Caco-2 (cell line): ENCODE measurements around the gene ALDH16A1. TPM values are rescaled to one million over a fixed set of nuclear protein-coding genes. Genes with fewer than 3 reads are reported as not detected.

Experiments
- BruUV-seq: library from RNA; stranded (reverse); fragments of 400-500 nt; replicated peaks from 2 replicates; lab custom pipeline; 2021; lab: Mats Ljungman, UMichigan
- CTCF ChIA-PET: fragments of 300-600 bp; sonication (Branson Sonifier 250); formaldehyde crosslinking; loops from one replicate; lab custom pipeline; 2022; ENCODE audit warnings: antibody characterized with exemption; lab: Charles Lee
- POLR2A ChIA-PET: fragments of 300-600 bp; sonication (Branson Sonifier 250); formaldehyde crosslinking; loops from one replicate; lab custom pipeline; 2022; ENCODE audit warnings: antibody characterized with exemption; lab: Charles Lee
- DNase-seq, 2 experiments: peaks; one replicate each; pipeline versions ENCODE4 v3.0.0 to v3.0.0-alpha.2; 2020 to 2022
- H3K27me3 ChIP-seq: replicated peaks from 2 replicates; pipeline ENCODE4 v1.6.0; 2011; ENCODE audit warnings: low read length; ENCODE audit not compliant: control insufficient read depth, insufficient read depth
- H3K36me3 ChIP-seq: 2 replicates; pipeline ENCODE4 v1.5.1; 2011; ENCODE audit warnings: low read length; ENCODE audit not compliant: control insufficient read depth, insufficient read depth
- H3K4me1 ChIP-seq: fragments of 250-450 bp; sonication (Bioruptor Pico); 2 replicates; pipeline ENCODE4 v1.5.1; 2020; ENCODE audit warnings: mild to moderate bottlenecking
- H3K4me3 ChIP-seq: 2 replicates; pipeline ENCODE4 v1.5.1; 2011; ENCODE audit warnings: low read depth, mild to moderate bottlenecking, control low read depth, low read length
- H3K9me3 ChIP-seq: fragments of 250-450 bp; sonication (Bioruptor Pico); 2 replicates; pipeline ENCODE4 v1.5.1; 2020; ENCODE audit warnings: mild to moderate bottlenecking, moderate library complexity
- H3K27ac Mint-ChIP-seq: one replicate; pipeline ENCODE4 v1.8.0; 2022; ENCODE audit warnings: mixed read lengths; ENCODE audit not compliant: unreplicated experiment
- H3K27me3 Mint-ChIP-seq: one replicate; pipeline ENCODE4 v1.8.0; 2022; ENCODE audit warnings: mixed read lengths; ENCODE audit not compliant: insufficient read depth, unreplicated experiment
- H3K36me3 Mint-ChIP-seq: one replicate; pipeline ENCODE4 v1.8.0; 2022; ENCODE audit warnings: mild to moderate bottlenecking, mixed read lengths; ENCODE audit not compliant: insufficient read depth, unreplicated experiment
- H3K4me1 Mint-ChIP-seq: one replicate; pipeline ENCODE4 v1.8.0; 2022; ENCODE audit warnings: low read depth, mixed read lengths; ENCODE audit not compliant: unreplicated experiment
- H3K4me3 Mint-ChIP-seq: one replicate; pipeline ENCODE4 v1.8.0; 2022; ENCODE audit warnings: mild to moderate bottlenecking, moderate library complexity, mixed read lengths; ENCODE audit not compliant: unreplicated experiment
- H3K9me3 Mint-ChIP-seq: one replicate; pipeline ENCODE4 v1.8.0; 2022; ENCODE audit warnings: mixed read lengths; ENCODE audit not compliant: unreplicated experiment
- CTCF ChIP-seq, 2 experiments: fragments of 200-600 bp in 1 of 2; IDR thresholded peaks; 1 replicate in 1 of 2; 2 replicates in 1 of 2; pipeline versions ENCODE4 v1.5.1 to v1.8.0; 2011 to 2022; ENCODE audit warnings: antibody characterized with exemption in 1 of 2, control low read depth in 1 of 2, inconsistent platforms in 1 of 2, low read depth in 1 of 2, low read length in 1 of 2, mild to moderate bottlenecking in 1 of 2, moderate library complexity in 1 of 2; ENCODE audit not compliant: insufficient read depth in 1 of 2, severe bottlenecking in 1 of 2, unreplicated experiment in 1 of 2
- intact Hi-C: fragments of 100-400 bp; cut with micrococcal nuclease; formaldehyde crosslinking; loops from one replicate; pipeline ENCODE4 v1.10.0; 2022; ENCODE audit not compliant: unreplicated experiment
- total RNA-seq: library from RNA; stranded (reverse); gene quantifications from 2 replicates; pipeline ENCODE4 v1.2.3, GENCODE V29; 2022

Gene ALDH16A1
- total RNA-seq, 1 experiment from 2014 or later = 45.0 TPM

- ChIA-PET POLR2A (no interaction called here), CTCF (no interaction called here)
- no peak for DNase-seq
- BruUV-seq = no TSS peak
- no peaks in the 10 kb centered on the region for H3K36me3 Mint-ChIP-seq
- H3K4me3 Mint-ChIP-seq = no peak overlapping the region
- Histone ChIP-seq H3K36me3 (no peaks in the 10 kb centered on the region), H3K9me3 (no peaks in the 10 kb centered on the region), H3K4me1 (no peaks in the 10 kb centered on the region), H3K4me3 (no peak overlapping the region), H3K27me3 (no peaks in the 10 kb centered on the region)
- H3K27me3 Mint-ChIP-seq = peaks cover 11% of the 10 kb centered on the region
- no peak overlapping the region for H3K27ac Mint-ChIP-seq
- intact Hi-C loops = no loop called here
- H3K4me1 Mint-ChIP-seq = no peaks in the 10 kb centered on the region
- H3K9me3 Mint-ChIP-seq = no peaks in the 10 kb centered on the region
- TF ChIP-seq CTCF (IDR thresholded peaks at IDR 0.05; ENCODE audit: insufficient read depth in 1 of 2, low read depth in 1 of 2, low read length in 1 of 2, severe bottlenecking in 1 of 2, unreplicated experiment in 1 of 2) = no peak
Measured at GRCh38 chr19:49414256-49414655, 38.8 kb upstream of the ALDH16A1 start.

- Mint-ChIP-seq H3K27me3 (peaks cover 20% of the 10 kb centered on the region), H3K9me3 (no peaks in the 10 kb centered on the region), H3K27ac (no peak overlapping the region), H3K36me3 (no peaks in the 10 kb centered on the region), H3K4me3 (no peak overlapping the region), H3K4me1 (no peaks in the 10 kb centered on the region)
- Histone ChIP-seq H3K36me3 (no peaks in the 10 kb centered on the region), H3K27me3 (no peaks in the 10 kb centered on the region), H3K4me3 (no peak overlapping the region), H3K4me1 (no peaks in the 10 kb centered on the region), H3K9me3 (no peaks in the 10 kb centered on the region)
- DNase-seq = no peak
- no peak for TF ChIP-seq CTCF (IDR thresholded peaks at IDR 0.05; ENCODE audit: insufficient read depth in 1 of 2, low read depth in 1 of 2, low read length in 1 of 2, severe bottlenecking in 1 of 2, unreplicated experiment in 1 of 2)
- no TSS peak for BruUV-seq
- ChIA-PET CTCF (no interaction called here), POLR2A (no interaction called here)
- intact Hi-C loops = no loop called here
Measured at GRCh38 chr19:49415102-49415809, 37.8 kb upstream of the ALDH16A1 start.

GRCh38 chr19:49415810-49416200 is 37.2 kb upstream of the ALDH16A1 start:
- peaks cover 1% of the 10 kb centered on the region for H3K36me3 Mint-ChIP-seq
- ChIA-PET CTCF (no interaction called here), POLR2A (no interaction called here)
- no peak overlapping the region for H3K4me3 ChIP-seq
- TF ChIP-seq CTCF (IDR thresholded peaks at IDR 0.05; ENCODE audit: insufficient read depth in 1 of 2, low read depth in 1 of 2, low read length in 1 of 2, severe bottlenecking in 1 of 2, unreplicated experiment in 1 of 2) = no peak
- no peaks in the 10 kb centered on the region for H3K9me3 ChIP-seq
- peaks cover 4% of the 10 kb centered on the region; the same call in 1 of the 2 replicates for H3K4me1 ChIP-seq
- H3K27me3 ChIP-seq = no peaks in the 10 kb centered on the region
- H3K36me3 ChIP-seq = no peaks in the 10 kb centered on the region
- H3K4me1 Mint-ChIP-seq = no peaks in the 10 kb centered on the region
- H3K27ac Mint-ChIP-seq = no peak overlapping the region
- intact Hi-C loops = no loop called here
- H3K27me3 Mint-ChIP-seq = peaks cover 20% of the 10 kb centered on the region
- H3K9me3 Mint-ChIP-seq = no peaks in the 10 kb centered on the region
- no peak overlapping the region for H3K4me3 Mint-ChIP-seq
- no peak for DNase-seq
- no TSS peak for BruUV-seq
